Measurements from ENCODE around the gene DHRS2.

GRCh38 chr14:23648764-23649460 is 12.7 kb downstream of the DHRS2 start:
- TF ChIP-seq POLR2A (IDR thresholded peaks at IDR 0.05) (no peak), CTCF (IDR thresholded peaks at IDR 0.05) (no peak)
